Neural progenitor cell (in vitro differentiated cells): Measurements from ENCODE around the gene HUS1B.

Source experiments
- CTCF ChIP-seq: fragments of 200-600 bp; sonication (generic); IDR thresholded peaks from 2 replicates; pipeline ENCODE4 v1.5.1; 2017; ENCODE audit warnings: antibody characterized with exemption, mild to moderate bottlenecking
- EZH2phosphoT487 ChIP-seq: fragments of 200-600 bp; sonication (generic); IDR thresholded peaks from 2 replicates; pipeline ENCODE4 v1.6.1; 2017; ENCODE audit warnings: antibody characterized with exemption

- no peak for TF ChIP-seq CTCF
- no peak for TF ChIP-seq EZH2phosphoT487
These were observed 35.0 kb downstream of the HUS1B start for GRCh38 chr6:621931-622330.
